Esophagus muscularis mucosa (tissue), 4 donors: ENCODE measurements around the gene HOMER2.

Source experiments
- CTCF ChIP-seq, 3 experiments: fragments of 200-600 bp in 2 of 3; fragments of 450-650 bp in 1 of 3; sonication (generic) in 2 of 3; IDR thresholded peaks; one replicate each; pipeline ENCODE4 v1.5.1; 2017 to 2019; ENCODE audit warnings: antibody characterized with exemption in 3 of 3, mild to moderate bottlenecking in 2 of 3, moderate library complexity in 1 of 3
- EP300 ChIP-seq: sonication (generic); formaldehyde crosslinking; IDR thresholded peaks from one replicate; pipeline ENCODE4 v1.6.1; 2017; ENCODE audit warnings: antibody characterized with exemption
- POLR2A ChIP-seq: fragments of 450-650 bp; IDR thresholded peaks from one replicate; pipeline ENCODE4 v1.6.1; 2017; ENCODE audit warnings: antibody characterized with exemption, moderate library complexity, mild to moderate bottlenecking, low read depth
- POLR2AphosphoS5 ChIP-seq, 2 donors: sonication (generic); formaldehyde crosslinking; IDR thresholded peaks; one replicate each; pipeline ENCODE4 v1.6.1; 2017; ENCODE audit warnings: antibody characterized with exemption in 2 of 2

- no peak for TF ChIP-seq CTCF (IDR thresholded peaks at IDR 0.05)
- TF ChIP-seq EP300, result no peak
- no peak for TF ChIP-seq POLR2A
- no peak for TF ChIP-seq POLR2AphosphoS5 (IDR thresholded peaks at IDR 0.05)
Observed at GRCh38 chr15:82992436-82992998, 40.0 kb upstream of the HOMER2 start.
